Activated CD8-positive, alpha-beta memory T cell treated with anti-CD3 and anti-CD28 coated beads for 48 hours (primary cell): Measurements from ENCODE around the gene P4HB.
A peak's percentile ranks its signal among the peaks of the same experiment; 100 is the strongest.

Experiments
- DNase-seq, 3 experiments: peaks; one replicate each; pipeline ENCODE4 v3.0.0-alpha.2; 2020; ENCODE audit warnings: low read depth in 2 of 3, low spot score in 2 of 3

The P4HB gene

GRCh38 chr17:81869221-81870130 lies 9.1 kb upstream of the P4HB start:
- peak in 1 of 3 experiments; percentile 58 for DNase-seq

GRCh38 chr17:81868674-81869220 lies 8.4 kb upstream of the P4HB start:
- no peak for DNase-seq

- DNase-seq, result no peak
Measured at GRCh38 chr17:81867991-81868673, 7.8 kb upstream of the P4HB start.

- no peak for DNase-seq
Measured at GRCh38 chr17:81867170-81867990, 7.0 kb upstream of the P4HB start.

GRCh38 chr17:81866440-81867169 lies 6.3 kb upstream of the P4HB start:
- DNase-seq, result no peak

- no peak for DNase-seq
Measured at GRCh38 chr17:81865733-81866439, 5.6 kb upstream of the P4HB start.

- no peak for DNase-seq
Measured at GRCh38 chr17:81865358-81865732, 5.0 kb upstream of the P4HB start.

GRCh38 chr17:81863833-81864768 lies 3.8 kb upstream of the P4HB start:
- DNase-seq, result no peak

- DNase-seq, result no peak
Measured at GRCh38 chr17:81863123-81863675, 2.9 kb upstream of the P4HB start.

GRCh38 chr17:81860756-81861568 lies 627 bp upstream of the P4HB start:
- DNase-seq, result peak; percentile 98 to 99 (median 99)

- DNase-seq, result no peak
Measured at GRCh38 chr17:81858967-81859905, 1.1 kb downstream of the P4HB start.

- no peak for DNase-seq
Measured at GRCh38 chr17:81858170-81858966, 2.0 kb downstream of the P4HB start.

- no peak for DNase-seq
Measured at GRCh38 chr17:81854974-81855774, 5.2 kb downstream of the P4HB start.

- DNase-seq, result no peak
Measured at GRCh38 chr17:81852237-81852636, 8.1 kb downstream of the P4HB start.

GRCh38 chr17:81851423-81851822 lies 8.9 kb downstream of the P4HB start:
- no peak for DNase-seq
